HepG2 (cell line): ENCODE results near the gene DNLZ. TPM values are rescaled to one million over a fixed set of nuclear protein-coding genes. Genes with fewer than 3 reads are reported as not detected.

Source experiments
- BCL3 ChIP-seq: sonication (generic); formaldehyde crosslinking; IDR thresholded peaks from 2 replicates; pipeline ENCODE4 v1.5.1; 2020; ENCODE audit warnings: mild to moderate bottlenecking, missing genetic modification reagents, moderate library complexity
- BORCS8-MEF2B ChIP-seq: sonication (generic); formaldehyde crosslinking; IDR thresholded peaks from 2 replicates; pipeline ENCODE4 v1.8.0; 2022; ENCODE audit warnings: mild to moderate bottlenecking, missing genetic modification reagents
- CC2D1A ChIP-seq: sonication (generic); formaldehyde crosslinking; IDR thresholded peaks from 2 replicates; pipeline ENCODE4 v1.8.1; 2023; ENCODE audit warnings: mild to moderate bottlenecking, missing genetic modification reagents
- CREM ChIP-seq, 2 experiments: sonication (generic) in 1 of 2; formaldehyde crosslinking in 1 of 2; IDR thresholded peaks; 2 replicates each; pipeline versions ENCODE4 v1.4.0 to v1.6.1; 2016 to 2020; ENCODE audit warnings: antibody characterized with exemption in 1 of 2, mild to moderate bottlenecking in 1 of 2, missing genetic modification reagents in 1 of 2
- HBP1 ChIP-seq: IDR thresholded peaks from 2 replicates; pipeline ENCODE4 v1.6.1; 2016; ENCODE audit warnings: low read depth, control low read depth
- MYC ChIP-seq: sonication (generic); formaldehyde crosslinking; IDR thresholded peaks from 2 replicates; pipeline ENCODE4 v1.9.0; 2021; ENCODE audit warnings: missing genetic modification reagents, borderline replicate concordance
- NFATC3 ChIP-seq: sonication (generic); formaldehyde crosslinking; IDR thresholded peaks from 2 replicates; pipeline ENCODE4 v1.5.1; 2020; ENCODE audit warnings: mild to moderate bottlenecking, missing genetic modification reagents
- POLR2AphosphoS2 ChIP-seq: IDR thresholded peaks from 2 replicates; pipeline ENCODE4 v1.6.1; 2011; ENCODE audit warnings: low read depth, low read length, improper control_type of control experiment
- TBX2 ChIP-seq: sonication (generic); formaldehyde crosslinking; IDR thresholded peaks from 2 replicates; pipeline ENCODE4 v1.5.0; 2020; ENCODE audit warnings: missing genetic modification reagents, mild to moderate bottlenecking, borderline replicate concordance
- TRIM22 ChIP-seq: fragments of 450-650 bp; IDR thresholded peaks from 2 replicates; pipeline ENCODE4 v1.6.1; 2017
- ZBTB25 ChIP-seq: IDR thresholded peaks from 2 replicates; pipeline ENCODE4 v1.6.1; 2018; ENCODE audit warnings: missing genetic modification reagents
- ZBTB49 ChIP-seq: sonication (generic); formaldehyde crosslinking; IDR thresholded peaks from 2 replicates; pipeline ENCODE4 v1.4.0; 2020; ENCODE audit warnings: missing genetic modification reagents, borderline replicate concordance
- ZNF138 ChIP-seq: sonication (generic); formaldehyde crosslinking; IDR thresholded peaks from 2 replicates; pipeline ENCODE4 v1.5.0; 2020; ENCODE audit warnings: mild to moderate bottlenecking, low read depth, missing genetic modification reagents
- ZNF225 ChIP-seq: sonication (generic); formaldehyde crosslinking; IDR thresholded peaks from 2 replicates; pipeline ENCODE4 v1.4.0; 2020; ENCODE audit warnings: mild to moderate bottlenecking, missing genetic modification reagents
- ZNF350 ChIP-seq: sonication (generic); formaldehyde crosslinking; IDR thresholded peaks from 2 replicates; pipeline ENCODE4 v1.4.0; 2020; ENCODE audit warnings: mild to moderate bottlenecking, low read depth, missing genetic modification reagents, borderline replicate concordance
- ZNF446 ChIP-seq: sonication (generic); formaldehyde crosslinking; IDR thresholded peaks from 2 replicates; pipeline ENCODE4 v1.5.0; 2020; ENCODE audit warnings: mild to moderate bottlenecking, missing genetic modification reagents
- ZNF598 ChIP-seq: sonication (generic); formaldehyde crosslinking; IDR thresholded peaks from 2 replicates; pipeline ENCODE4 v1.5.1; 2020; ENCODE audit warnings: mild to moderate bottlenecking, missing genetic modification reagents, borderline replicate concordance
- ZNF605 ChIP-seq: sonication (generic); formaldehyde crosslinking; IDR thresholded peaks from 2 replicates; pipeline ENCODE4 v1.8.0; 2022; ENCODE audit warnings: mild to moderate bottlenecking, missing genetic modification reagents
- ZNF782 ChIP-seq: sonication (generic); formaldehyde crosslinking; IDR thresholded peaks from 2 replicates; pipeline ENCODE4 v1.4.0; 2020; ENCODE audit warnings: missing genetic modification reagents, mild to moderate bottlenecking, borderline replicate concordance
- ZSCAN21 ChIP-seq: sonication (generic); formaldehyde crosslinking; IDR thresholded peaks from 2 replicates; pipeline ENCODE4 v1.8.0; 2022; ENCODE audit warnings: mild to moderate bottlenecking, missing genetic modification reagents, moderate library complexity, borderline replicate concordance
- polyA plus RNA-seq, 8 experiments: library from polyadenylated mRNA; depleted of rRNA in 3 of 8; stranded (reverse) in 7 of 8; unstranded in 1 of 8; fragments of >200 nt; fragmentation: Illumina TruSeq in 4 of 8; extraction: Trizol in 4 of 8; gene quantifications; 2 replicates each; pipeline versions ENCODE4 v1.2.1 to v1.2.3, GENCODE V29; 2011 to 2016; ENCODE audit warnings: low read depth in 4 of 8, missing spikeins in 1 of 8, mixed read lengths in 1 of 8; ENCODE audit not compliant: insufficient read depth in 1 of 8
- total RNA-seq, 5 experiments: library from RNA; depleted of rRNA; stranded (reverse); fragments of >200 nt; fragmentation: Illumina TruSeq; extraction: Trizol; gene quantifications; 2 replicates each; pipeline ENCODE4 v1.2.3, GENCODE V29; 2016; ENCODE audit warnings: low read depth in 1 of 5

Gene DNLZ
- total and polyA plus RNA-seq, 2 of the 13 experiments (the other 11 are each of a cell fraction or from before 2014, with no cell fraction given), result 3.4 to 8.0 TPM

- TF ChIP-seq CREM (IDR thresholded peaks at IDR 0.05), result peak; percentile 75
- peak; percentile 64 for TF ChIP-seq CREM (CRISPR knock-in tag; IDR thresholded peaks at IDR 0.05)
- TF ChIP-seq POLR2AphosphoS2, result no peak
- TF ChIP-seq ZSCAN21 (CRISPR knock-in tag), result no peak; the same call in 1 of the 2 replicates
- peak; percentile 94 for TF ChIP-seq MYC (CRISPR knock-in tag)
- peak; percentile 92 for TF ChIP-seq HBP1 (CRISPR knock-in tag)
- TF ChIP-seq NFATC3 (CRISPR knock-in tag), result 0 out of 2 replicates have a peak, but pooled peaks have one; percentile 60
- no peak; the same call in 1 of the 2 replicates for TF ChIP-seq ZNF225 (CRISPR knock-in tag)
- TF ChIP-seq ZNF782, result peak; percentile 33; the same call in 1 of the 2 replicates
- peak; percentile 15; the same call in 1 of the 2 replicates for TF ChIP-seq BORCS8-MEF2B (CRISPR knock-in tag)
- TF ChIP-seq BCL3 (CRISPR knock-in tag), result no peak
- TF ChIP-seq TRIM22, result no peak
- peak; percentile 26; the same call in 1 of the 2 replicates for TF ChIP-seq ZNF138
- 0 out of 2 replicates have a peak, but pooled peaks have one; percentile 45 for TF ChIP-seq CC2D1A
- peak; percentile 67 for TF ChIP-seq TBX2 (CRISPR knock-in tag)
- TF ChIP-seq ZBTB49 (CRISPR knock-in tag), result no peak
- 0 out of 2 replicates have a peak, but pooled peaks have one; percentile 24 for TF ChIP-seq ZNF598 (CRISPR knock-in tag)
- TF ChIP-seq ZNF605, result no peak
- TF ChIP-seq ZBTB25, result peak; percentile 92
- TF ChIP-seq ZNF446 (CRISPR knock-in tag), result no peak; the same call in 1 of the 2 replicates
- TF ChIP-seq ZNF350 (CRISPR knock-in tag), result no peak
Measured at GRCh38 chr9:136410500-136411287, 47.1 kb upstream of the DNLZ start, which contains the start of the genes ENTR1 and PMPCA (continued).
